Psoas muscle (tissue), 8 donors: ENCODE measurements around the gene CALCOCO2. TPM values are rescaled to one million over a fixed set of nuclear protein-coding genes. Genes with fewer than 3 reads are reported as not detected.
"Not testable (repeated sequence)": the region's sequence is repeated elsewhere in the genome, so short reads cannot be mapped to it uniquely, and the experiment has no call there.

Experiments
- ATAC-seq, 4 donors: fragments of 200-7000 bp; cut with Tn5 transposase; one replicate each; pipeline ENCODE4 v1.9.1; 2020; ENCODE audit warnings: moderate library complexity in 3 of 4, mild to moderate bottlenecking in 2 of 4
- DNase-seq, 2 donors: peaks; one replicate each; pipeline ENCODE4 v3.0.0-alpha.2; 2020
- H3K27ac ChIP-seq: fragments of 200-600 bp; one replicate; pipeline ENCODE4 v1.8.0; 2022
- H3K27me3 ChIP-seq, 3 donors: fragments of 200-600 bp in 1 of 3; one replicate each; pipeline versions ENCODE4 v1.6.1 to v1.8.0; 2013 to 2022; ENCODE audit warnings: low read length in 2 of 3, mild to moderate bottlenecking in 2 of 3, moderate library complexity in 1 of 3; ENCODE audit not compliant: insufficient read depth in 3 of 3
- H3K36me3 ChIP-seq, 2 donors: fragments of 200-600 bp in 1 of 2; one replicate each; pipeline versions ENCODE4 v1.6.1 to v1.8.0; 2013 to 2022; ENCODE audit warnings: low read depth in 1 of 2, mild to moderate bottlenecking in 1 of 2, moderate library complexity in 1 of 2; ENCODE audit not compliant: insufficient read depth in 1 of 2
- H3K4me1 ChIP-seq: fragments of 200-600 bp; one replicate; pipeline ENCODE4 v1.8.0; 2022
- H3K4me3 ChIP-seq: fragments of 200-600 bp; one replicate; pipeline ENCODE4 v1.8.0; 2022; ENCODE audit warnings: mild to moderate bottlenecking
- H3K9me3 ChIP-seq: fragments of 200-600 bp; one replicate; pipeline ENCODE4 v1.8.0; 2022
- WGBS, 3 donors: extraction: QIAGEN DNeasy Blood & Tissue Kit; methylation state at CpG; one replicate each; pipeline versions ENCODE4 v1.1.6 to v1.1.7; 2013; 5-methylcytosine and 5-hydroxymethylcytosine counted together
- intact Hi-C, 2 donors: fragments of 100-400 bp; cut with DNase I; formaldehyde crosslinking; loops; one replicate each; pipeline versions ENCODE4 v1.11.0 to v1.14.2; 2022
- polyA plus RNA-seq, 3 donors: library from polyadenylated mRNA; stranded (reverse); fragments of 200-250 nt; gene quantifications; one replicate each; pipeline ENCODE4 v1.2.3, GENCODE V29; 2013
- total RNA-seq, 4 donors: library from RNA; stranded (reverse); fragmentation: NEBNext Ultra II Directional in 2 of 4; extraction: Animal tissue kit (Norgen Biotek cat#: 25700) in 2 of 4; gene quantifications; one replicate each; pipeline versions ENCODE4 v1.2.1 to v1.2.4, GENCODE V29; 2021 to 2023
- TF ChIP-seq, protein P1 (sequence below): fragments of 200-600 bp; IDR thresholded peaks from one replicate; pipeline ENCODE4 v1.8.0; 2022; ENCODE audit warnings: antibody characterized with exemption
- donor health status: healthy with polysubstance abuse.
- donor health status: DM: no; HTN: no; CAD: no; lungs with moderate emphysema.
- donor health status: Bipolar disorder and iron deficiency.
- donor health status: healthy.
- donor health status: DM: yes; HTN: yes; CAD: no.
- donor health status: DM: no; HTN: no; CAD: no.
- donor health status: DM: no; HTN: no; CAD: no.
- donor health status: DM: yes; HTN: yes; CAD: no.

CALCOCO2 gene
- total and polyA plus RNA-seq, 7 donors: 87.2 to 212 (median 172) TPM

DNA sequence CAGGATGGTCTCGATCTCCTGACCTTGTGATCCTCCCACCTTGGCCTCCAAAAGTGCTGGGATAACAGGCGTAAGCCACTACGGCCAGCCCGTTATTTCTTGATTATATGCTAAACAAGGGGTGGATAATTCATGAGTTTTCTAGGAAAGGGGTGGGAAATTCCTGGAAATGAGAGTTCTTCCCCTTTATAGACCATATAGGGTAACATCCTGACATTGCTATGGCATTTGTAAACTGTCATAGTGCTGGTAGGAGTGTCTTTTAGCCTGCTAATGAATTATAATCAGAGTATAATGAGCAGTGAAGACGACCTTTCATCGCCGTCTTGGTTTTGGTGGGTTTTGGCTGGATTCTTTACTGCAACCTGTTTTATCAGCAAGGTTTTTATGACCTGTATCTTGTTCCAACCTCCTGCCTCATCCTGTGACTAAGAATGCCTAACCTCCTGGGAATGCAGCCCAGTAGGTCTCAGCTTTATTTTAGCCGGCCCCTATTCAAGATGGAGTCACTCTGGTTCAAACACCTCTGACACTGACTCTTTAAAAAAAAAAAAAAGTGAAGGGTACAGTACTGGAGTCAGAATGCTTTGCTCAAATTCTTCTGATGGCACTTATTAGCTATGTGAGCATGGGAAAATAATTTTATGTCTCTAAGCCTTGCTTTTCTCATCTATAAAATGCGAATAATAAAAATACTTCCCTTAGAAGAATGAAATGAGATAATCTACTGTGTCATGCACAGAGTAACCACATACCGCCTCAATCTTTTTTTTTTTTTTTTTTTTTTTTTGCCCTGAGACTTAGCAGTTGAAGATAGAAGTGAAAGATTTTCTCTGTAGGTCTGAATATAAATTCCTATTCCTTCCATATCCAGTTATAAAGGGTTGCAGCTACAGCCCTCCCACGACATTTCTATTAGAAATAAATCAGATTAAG is 5.1 kb upstream of the CALCOCO2 start:
- Histone ChIP-seq H3K4me3 (no peak overlapping the region), H3K9me3 (no peaks in the 10 kb centered on the region), H3K36me3 (no peaks in the 10 kb centered on the region), H3K27ac (no peak overlapping the region), H3K4me1 (no peaks in the 10 kb centered on the region), H3K27me3 (peaks cover 0 to 2% (median 0%) of the 10 kb centered on the region in 3 donors)
- DNase-seq: no peak
- 71 to 74% (median 73%) methylated on average over 11 of the region's 11 CpGs for WGBS, 3 donors
- no peak for ATAC-seq
- intact Hi-C loops: no loop called here
- TF ChIP-seq, protein P1, sequence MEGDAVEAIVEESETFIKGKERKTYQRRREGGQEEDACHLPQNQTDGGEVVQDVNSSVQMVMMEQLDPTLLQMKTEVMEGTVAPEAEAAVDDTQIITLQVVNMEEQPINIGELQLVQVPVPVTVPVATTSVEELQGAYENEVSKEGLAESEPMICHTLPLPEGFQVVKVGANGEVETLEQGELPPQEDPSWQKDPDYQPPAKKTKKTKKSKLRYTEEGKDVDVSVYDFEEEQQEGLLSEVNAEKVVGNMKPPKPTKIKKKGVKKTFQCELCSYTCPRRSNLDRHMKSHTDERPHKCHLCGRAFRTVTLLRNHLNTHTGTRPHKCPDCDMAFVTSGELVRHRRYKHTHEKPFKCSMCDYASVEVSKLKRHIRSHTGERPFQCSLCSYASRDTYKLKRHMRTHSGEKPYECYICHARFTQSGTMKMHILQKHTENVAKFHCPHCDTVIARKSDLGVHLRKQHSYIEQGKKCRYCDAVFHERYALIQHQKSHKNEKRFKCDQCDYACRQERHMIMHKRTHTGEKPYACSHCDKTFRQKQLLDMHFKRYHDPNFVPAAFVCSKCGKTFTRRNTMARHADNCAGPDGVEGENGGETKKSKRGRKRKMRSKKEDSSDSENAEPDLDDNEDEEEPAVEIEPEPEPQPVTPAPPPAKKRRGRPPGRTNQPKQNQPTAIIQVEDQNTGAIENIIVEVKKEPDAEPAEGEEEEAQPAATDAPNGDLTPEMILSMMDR: no peak

DNA sequence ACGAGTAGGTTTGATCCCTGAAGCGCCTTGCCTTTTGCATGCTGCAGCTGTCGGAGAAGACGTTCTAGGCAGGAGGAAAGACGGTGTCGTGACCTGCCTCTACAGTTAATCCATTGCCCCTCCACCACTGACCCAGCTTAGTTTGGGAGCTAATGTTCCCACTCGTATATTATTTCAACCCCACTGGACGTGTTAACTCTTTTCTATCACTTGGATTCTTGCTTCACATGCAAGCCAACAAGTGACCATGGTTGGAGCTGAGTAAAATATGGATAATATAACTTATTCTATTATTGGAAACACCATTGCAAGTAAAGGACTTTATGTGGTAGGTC is 681 bp downstream of the CALCOCO2 start:
- Histone ChIP-seq H3K27ac (peak overlapping the region; percentile 97), H3K4me3 (peak overlapping the region; percentile 87), H3K36me3 (no peaks in the 10 kb centered on the region), H3K27me3 (no peaks in the 10 kb centered on the region), H3K4me1 (peaks cover 41% of the 10 kb centered on the region), H3K9me3 (no peaks in the 10 kb centered on the region)
- ATAC-seq: no peak
- TF ChIP-seq, protein P1: no peak
- 0 to 1% (median 0%) methylated on average over 7 to 8 of the region's 8 CpGs for WGBS, 3 donors
- DNase-seq: no peak
- intact Hi-C loops: no loop called here

DNA sequence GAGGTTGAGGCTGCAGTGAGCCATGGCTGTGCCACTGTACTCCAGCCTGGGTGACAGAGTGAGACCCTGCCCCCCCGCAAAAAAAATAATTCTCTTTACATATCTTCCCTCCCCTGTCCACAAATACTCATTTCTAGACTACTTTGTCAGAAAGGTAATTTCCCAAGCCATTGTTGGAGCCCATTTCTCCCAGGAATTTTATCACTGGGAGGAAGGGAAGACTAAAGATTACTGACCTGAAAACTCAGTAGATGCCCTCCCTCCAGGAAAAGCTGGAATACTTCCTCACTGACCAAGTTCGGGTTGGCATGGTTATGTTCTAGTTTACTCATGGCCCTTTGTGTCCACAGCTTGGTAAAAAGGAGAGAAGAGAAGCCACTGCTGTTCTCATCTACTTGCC is 4.1 kb downstream of the CALCOCO2 start:
- Histone ChIP-seq H3K27ac (no peak overlapping the region), H3K27me3 (no peaks in the 10 kb centered on the region), H3K4me1 (peaks cover 47% of the 10 kb centered on the region), H3K4me3 (no peak overlapping the region), H3K36me3 (peaks cover 0 to 3% of the 10 kb centered on the region in 2 donors), H3K9me3 (no peaks in the 10 kb centered on the region)
- no peak for ATAC-seq
- 57 to 83% (median 70%) methylated on average over 2 of the region's 2 CpGs for WGBS, 3 donors
- TF ChIP-seq, protein P1: no peak
- intact Hi-C loops: no loop called here
- no peak for DNase-seq

DNA sequence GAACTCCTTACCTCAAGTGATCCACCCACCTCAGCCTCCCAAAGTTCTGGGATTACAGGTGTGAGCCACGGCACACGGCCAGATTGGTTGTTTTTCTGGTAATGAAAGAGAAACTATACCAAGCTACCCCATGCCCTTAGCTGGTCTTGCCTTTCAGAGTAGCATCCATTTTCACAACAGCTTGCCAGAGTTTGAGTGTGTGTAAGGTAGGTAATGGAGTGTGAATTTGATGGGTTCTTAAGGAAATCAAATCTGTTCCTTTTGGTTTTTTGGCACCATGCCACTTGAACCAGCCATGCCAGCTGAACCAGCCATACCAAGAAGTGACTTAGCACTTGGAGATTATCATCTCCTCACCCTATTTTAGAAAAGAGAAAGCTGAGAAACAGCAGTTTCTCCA is 5.1 kb downstream of the CALCOCO2 start:
- Histone ChIP-seq H3K36me3 (peaks cover 0 to 3% of the 10 kb centered on the region in 2 donors), H3K4me3 (no peak overlapping the region), H3K27me3 (no peaks in the 10 kb centered on the region), H3K27ac (no peak overlapping the region), H3K4me1 (peaks cover 57% of the 10 kb centered on the region), H3K9me3 (no peaks in the 10 kb centered on the region)
- intact Hi-C loops: no loop called here
- DNase-seq (no peak), ATAC-seq (no peak)
- 64 to 100% (median 86%) methylated on average over 2 of the region's 2 CpGs for WGBS, 3 donors
- TF ChIP-seq, protein P1: no peak

DNA sequence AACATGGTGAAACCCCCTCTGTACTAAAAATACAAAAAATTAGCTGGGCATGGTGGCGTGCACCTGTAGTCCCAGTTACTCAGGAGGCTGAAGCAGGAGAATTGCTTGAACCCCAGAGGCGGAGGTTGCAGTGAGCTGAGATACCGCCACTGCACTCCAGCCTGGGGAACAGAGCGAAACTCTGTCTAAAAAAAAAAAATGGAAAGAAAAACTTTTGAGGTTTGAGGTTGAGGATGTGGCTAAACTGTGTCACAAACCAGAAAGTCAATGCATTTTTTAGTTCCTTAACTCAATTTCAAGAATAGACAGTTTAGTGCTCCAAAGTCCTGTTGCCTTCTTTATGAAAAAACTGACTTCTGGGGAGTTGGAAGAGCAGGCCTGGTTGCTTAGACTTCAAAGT is 6.6 kb downstream of the CALCOCO2 start:
- ATAC-seq, H3K27ac ChIP-seq, H3K27me3 ChIP-seq, DNase-seq, H3K9me3 ChIP-seq, intact Hi-C loops, H3K36me3 ChIP-seq, H3K4me3 ChIP-seq: not testable (repeated sequence)
- peaks cover 63% of the 10 kb centered on the region for H3K4me1 ChIP-seq
- 89 to 96% (median 93%) methylated on average over 4 of the region's 4 CpGs for WGBS, 3 donors
